ENCODE results near the gene CLDN12.

Gene CLDN12

DNA sequence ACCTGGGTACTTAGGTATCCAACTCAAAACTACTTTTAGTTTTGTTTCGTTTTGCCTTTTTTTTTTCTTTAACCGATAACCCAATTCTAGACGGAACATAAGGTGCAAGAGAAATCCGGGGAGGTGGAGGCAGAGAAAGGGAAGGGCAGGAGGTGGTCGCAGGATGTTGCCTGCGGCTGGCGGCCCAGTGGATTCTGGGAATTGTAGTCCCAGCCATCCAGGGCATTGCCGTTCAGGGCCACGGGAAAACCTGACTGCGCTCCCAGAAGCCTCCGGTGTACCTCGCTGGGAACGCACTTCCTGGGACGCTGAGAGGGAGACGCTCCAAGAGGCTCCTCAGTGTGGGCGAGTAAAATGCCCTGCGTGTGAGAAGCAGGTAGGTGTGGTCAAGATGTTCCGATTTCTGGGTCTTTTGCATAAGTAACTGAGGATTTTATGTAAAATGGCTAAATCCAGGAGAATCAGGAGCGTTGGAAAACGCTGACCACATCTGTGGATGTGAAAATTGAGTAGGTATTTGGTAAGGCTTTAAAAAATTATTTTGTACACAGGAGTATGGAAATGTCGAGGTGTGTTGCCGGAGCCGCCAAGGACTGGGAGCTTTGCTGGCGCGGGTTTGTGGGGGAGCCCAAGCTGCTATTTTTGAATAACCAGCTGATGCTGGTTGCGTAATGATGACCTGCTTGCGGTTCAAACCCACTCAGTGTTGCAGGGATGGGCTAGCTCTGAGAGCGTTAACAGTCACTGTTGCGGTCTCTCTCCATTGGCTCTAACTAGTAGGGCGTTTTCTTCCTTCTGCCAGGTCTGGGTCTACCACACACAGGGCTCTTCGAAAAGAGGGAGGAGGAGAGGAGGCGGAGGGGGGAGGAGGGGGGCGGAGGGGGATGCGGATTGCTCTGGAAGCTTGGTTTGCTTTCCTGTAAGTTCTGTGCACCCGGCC, at the start of gene CLDN12 (continued):
- no peak for TF ChIP-seq ZNF175 (tag by site-specific recombination; IDR thresholded peaks at IDR 0.05)
- TF ChIP-seq, protein P1, sequence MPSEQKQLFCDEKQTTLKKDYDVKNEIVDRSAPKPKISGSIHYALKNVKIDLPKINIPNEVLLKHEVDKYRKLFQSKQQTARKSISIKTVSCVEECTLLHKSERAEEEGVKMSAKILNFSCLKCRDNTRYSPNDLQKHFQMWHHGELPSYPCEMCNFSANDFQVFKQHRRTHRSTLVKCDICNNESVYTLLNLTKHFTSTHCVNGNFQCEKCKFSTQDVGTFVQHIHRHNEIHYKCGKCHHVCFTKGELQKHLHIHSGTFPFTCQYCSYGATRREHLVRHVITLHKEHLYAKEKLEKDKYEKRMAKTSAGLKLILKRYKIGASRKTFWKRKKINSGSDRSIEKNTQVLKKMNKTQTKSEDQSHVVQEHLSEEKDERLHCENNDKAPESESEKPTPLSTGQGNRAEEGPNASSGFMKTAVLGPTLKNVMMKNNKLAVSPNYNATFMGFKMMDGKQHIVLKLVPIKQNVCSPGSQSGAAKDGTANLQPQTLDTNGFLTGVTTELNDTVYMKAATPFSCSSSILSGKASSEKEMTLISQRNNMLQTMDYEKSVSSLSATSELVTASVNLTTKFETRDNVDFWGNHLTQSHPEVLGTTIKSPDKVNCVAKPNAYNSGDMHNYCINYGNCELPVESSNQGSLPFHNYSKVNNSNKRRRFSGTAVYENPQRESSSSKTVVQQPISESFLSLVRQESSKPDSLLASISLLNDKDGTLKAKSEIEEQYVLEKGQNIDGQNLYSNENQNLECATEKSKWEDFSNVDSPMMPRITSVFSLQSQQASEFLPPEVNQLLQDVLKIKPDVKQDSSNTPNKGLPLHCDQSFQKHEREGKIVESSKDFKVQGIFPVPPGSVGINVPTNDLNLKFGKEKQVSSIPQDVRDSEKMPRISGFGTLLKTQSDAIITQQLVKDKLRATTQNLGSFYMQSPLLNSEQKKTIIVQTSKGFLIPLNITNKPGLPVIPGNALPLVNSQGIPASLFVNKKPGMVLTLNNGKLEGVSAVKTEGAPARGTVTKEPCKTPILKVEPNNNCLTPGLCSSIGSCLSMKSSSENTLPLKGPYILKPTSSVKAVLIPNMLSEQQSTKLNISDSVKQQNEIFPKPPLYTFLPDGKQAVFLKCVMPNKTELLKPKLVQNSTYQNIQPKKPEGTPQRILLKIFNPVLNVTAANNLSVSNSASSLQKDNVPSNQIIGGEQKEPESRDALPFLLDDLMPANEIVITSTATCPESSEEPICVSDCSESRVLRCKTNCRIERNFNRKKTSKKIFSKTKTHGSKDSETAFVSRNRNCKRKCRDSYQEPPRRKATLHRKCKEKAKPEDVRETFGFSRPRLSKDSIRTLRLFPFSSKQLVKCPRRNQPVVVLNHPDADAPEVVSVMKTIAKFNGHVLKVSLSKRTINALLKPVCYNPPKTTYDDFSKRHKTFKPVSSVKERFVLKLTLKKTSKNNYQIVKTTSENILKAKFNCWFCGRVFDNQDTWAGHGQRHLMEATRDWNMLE (tag by site-specific recombination; conservative IDR thresholded peaks at IDR 0.05; ENCODE audit: low read depth): peak; percentile 74
- TF ChIP-seq, protein P2, sequence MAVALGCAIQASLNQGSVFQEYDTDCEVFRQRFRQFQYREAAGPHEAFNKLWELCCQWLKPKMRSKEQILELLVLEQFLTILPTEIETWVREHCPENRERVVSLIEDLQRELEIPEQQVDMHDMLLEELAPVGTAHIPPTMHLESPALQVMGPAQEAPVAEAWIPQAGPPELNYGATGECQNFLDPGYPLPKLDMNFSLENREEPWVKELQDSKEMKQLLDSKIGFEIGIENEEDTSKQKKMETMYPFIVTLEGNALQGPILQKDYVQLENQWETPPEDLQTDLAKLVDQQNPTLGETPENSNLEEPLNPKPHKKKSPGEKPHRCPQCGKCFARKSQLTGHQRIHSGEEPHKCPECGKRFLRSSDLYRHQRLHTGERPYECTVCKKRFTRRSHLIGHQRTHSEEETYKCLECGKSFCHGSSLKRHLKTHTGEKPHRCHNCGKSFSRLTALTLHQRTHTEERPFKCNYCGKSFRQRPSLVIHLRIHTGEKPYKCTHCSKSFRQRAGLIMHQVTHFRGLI (tag by site-specific recombination; IDR thresholded peaks at IDR 0.05): peak; percentile 47; the same call in 1 of the 2 replicates
- TF ChIP-seq KLF8 (tag by site-specific recombination; IDR thresholded peaks at IDR 0.05): no peak
- 0 out of 2 replicates have a peak, but pooled peaks have one; percentile 47 for TF ChIP-seq ZNF324 (tag by site-specific recombination; IDR thresholded peaks at IDR 0.05)
- TF ChIP-seq, protein P3, sequence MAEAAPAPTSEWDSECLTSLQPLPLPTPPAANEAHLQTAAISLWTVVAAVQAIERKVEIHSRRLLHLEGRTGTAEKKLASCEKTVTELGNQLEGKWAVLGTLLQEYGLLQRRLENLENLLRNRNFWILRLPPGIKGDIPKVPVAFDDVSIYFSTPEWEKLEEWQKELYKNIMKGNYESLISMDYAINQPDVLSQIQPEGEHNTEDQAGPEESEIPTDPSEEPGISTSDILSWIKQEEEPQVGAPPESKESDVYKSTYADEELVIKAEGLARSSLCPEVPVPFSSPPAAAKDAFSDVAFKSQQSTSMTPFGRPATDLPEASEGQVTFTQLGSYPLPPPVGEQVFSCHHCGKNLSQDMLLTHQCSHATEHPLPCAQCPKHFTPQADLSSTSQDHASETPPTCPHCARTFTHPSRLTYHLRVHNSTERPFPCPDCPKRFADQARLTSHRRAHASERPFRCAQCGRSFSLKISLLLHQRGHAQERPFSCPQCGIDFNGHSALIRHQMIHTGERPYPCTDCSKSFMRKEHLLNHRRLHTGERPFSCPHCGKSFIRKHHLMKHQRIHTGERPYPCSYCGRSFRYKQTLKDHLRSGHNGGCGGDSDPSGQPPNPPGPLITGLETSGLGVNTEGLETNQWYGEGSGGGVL (tag by site-specific recombination; IDR thresholded peaks at IDR 0.05): peak; percentile 60
- peak; percentile 29; the same call in 1 of the 2 replicates for TF ChIP-seq ZBTB20 (tag by site-specific recombination; IDR thresholded peaks at IDR 0.05)
- no peak for TF ChIP-seq ZNF548 (tag by site-specific recombination; IDR thresholded peaks at IDR 0.05)
- peak; percentile 53; the same call in 1 of the 2 replicates for TF ChIP-seq ZNF600 (tag by site-specific recombination; IDR thresholded peaks at IDR 0.05)
- 0 out of 2 replicates have a peak, but pooled peaks have one; percentile 4 for TF ChIP-seq ZNF366 (tag by site-specific recombination; conservative IDR thresholded peaks at IDR 0.05)
- no peak for TF ChIP-seq ZNF677 (tag by site-specific recombination; IDR thresholded peaks at IDR 0.05)
- TF ChIP-seq, protein P4, sequence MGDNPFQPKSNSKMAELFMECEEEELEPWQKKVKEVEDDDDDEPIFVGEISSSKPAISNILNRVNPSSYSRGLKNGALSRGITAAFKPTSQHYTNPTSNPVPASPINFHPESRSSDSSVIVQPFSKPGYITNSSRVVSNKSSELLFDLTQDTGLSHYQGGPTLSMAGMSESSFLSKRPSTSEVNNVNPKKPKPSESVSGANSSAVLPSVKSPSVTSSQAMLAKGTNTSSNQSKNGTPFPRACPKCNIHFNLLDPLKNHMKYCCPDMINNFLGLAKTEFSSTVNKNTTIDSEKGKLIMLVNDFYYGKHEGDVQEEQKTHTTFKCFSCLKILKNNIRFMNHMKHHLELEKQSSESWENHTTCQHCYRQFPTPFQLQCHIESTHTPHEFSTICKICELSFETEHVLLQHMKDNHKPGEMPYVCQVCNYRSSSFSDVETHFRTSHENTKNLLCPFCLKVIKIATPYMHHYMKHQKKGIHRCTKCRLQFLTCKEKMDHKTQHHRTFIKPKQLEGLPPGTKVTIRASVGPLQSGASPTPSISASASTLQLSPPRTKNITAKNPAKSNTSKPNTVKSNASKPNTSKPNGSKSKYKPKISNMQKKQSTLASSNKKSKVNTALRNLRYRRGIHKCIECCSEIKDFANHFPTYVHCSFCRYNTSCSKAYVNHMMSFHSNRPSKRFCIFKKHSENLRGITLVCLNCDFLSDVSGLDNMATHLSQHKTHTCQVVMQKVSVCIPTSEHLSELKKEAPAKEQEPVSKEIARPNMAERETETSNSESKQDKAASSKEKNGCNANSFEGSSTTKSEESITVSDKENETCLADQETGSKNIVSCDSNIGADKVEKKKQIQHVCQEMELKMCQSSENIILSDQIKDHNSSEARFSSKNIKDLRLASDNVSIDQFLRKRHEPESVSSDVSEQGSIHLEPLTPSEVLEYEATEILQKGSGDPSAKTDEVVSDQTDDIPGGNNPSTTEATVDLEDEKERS (tag by site-specific recombination; IDR thresholded peaks at IDR 0.05): no peak
- no peak for TF ChIP-seq ZNF223 (tag by site-specific recombination; IDR thresholded peaks at IDR 0.05)
- no peak for TF ChIP-seq ZNF16 (tag by site-specific recombination; IDR thresholded peaks at IDR 0.05; ENCODE audit: low read depth)
- TF ChIP-seq, protein P5, sequence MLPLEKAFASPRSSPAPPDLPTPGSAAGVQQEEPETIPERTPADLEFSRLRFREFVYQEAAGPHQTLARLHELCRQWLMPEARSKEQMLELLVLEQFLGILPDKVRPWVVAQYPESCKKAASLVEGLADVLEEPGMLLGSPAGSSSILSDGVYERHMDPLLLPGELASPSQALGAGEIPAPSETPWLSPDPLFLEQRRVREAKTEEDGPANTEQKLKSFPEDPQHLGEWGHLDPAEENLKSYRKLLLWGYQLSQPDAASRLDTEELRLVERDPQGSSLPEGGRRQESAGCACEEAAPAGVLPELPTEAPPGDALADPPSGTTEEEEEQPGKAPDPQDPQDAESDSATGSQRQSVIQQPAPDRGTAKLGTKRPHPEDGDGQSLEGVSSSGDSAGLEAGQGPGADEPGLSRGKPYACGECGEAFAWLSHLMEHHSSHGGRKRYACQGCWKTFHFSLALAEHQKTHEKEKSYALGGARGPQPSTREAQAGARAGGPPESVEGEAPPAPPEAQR (tag by site-specific recombination; IDR thresholded peaks at IDR 0.05): no peak
- TF ChIP-seq ZNF416 (tag by site-specific recombination; IDR thresholded peaks at IDR 0.05): no peak
- TF ChIP-seq ZNF157 (tag by site-specific recombination; IDR thresholded peaks at IDR 0.05): no peak
- TF ChIP-seq ZNF335 (tag by site-specific recombination; conservative IDR thresholded peaks at IDR 0.05): peak; percentile 98
- TF ChIP-seq SCRT1 (tag by site-specific recombination; IDR thresholded peaks at IDR 0.05; ENCODE audit: borderline replicate concordance): no peak
- peak; percentile 38; the same call in 1 of the 2 replicates for TF ChIP-seq ZFHX2 (tag by site-specific recombination; conservative IDR thresholded peaks at IDR 0.05)
- no peak for TF ChIP-seq ZNF561 (tag by site-specific recombination; IDR thresholded peaks at IDR 0.05; ENCODE audit: borderline replicate concordance)
- no peak for TF ChIP-seq ZNF10 (tag by site-specific recombination; IDR thresholded peaks at IDR 0.05)
- no peak for TF ChIP-seq ZNF510 (tag by site-specific recombination; IDR thresholded peaks at IDR 0.05; ENCODE audit: insufficient replicate concordance)
- TF ChIP-seq, protein P6, sequence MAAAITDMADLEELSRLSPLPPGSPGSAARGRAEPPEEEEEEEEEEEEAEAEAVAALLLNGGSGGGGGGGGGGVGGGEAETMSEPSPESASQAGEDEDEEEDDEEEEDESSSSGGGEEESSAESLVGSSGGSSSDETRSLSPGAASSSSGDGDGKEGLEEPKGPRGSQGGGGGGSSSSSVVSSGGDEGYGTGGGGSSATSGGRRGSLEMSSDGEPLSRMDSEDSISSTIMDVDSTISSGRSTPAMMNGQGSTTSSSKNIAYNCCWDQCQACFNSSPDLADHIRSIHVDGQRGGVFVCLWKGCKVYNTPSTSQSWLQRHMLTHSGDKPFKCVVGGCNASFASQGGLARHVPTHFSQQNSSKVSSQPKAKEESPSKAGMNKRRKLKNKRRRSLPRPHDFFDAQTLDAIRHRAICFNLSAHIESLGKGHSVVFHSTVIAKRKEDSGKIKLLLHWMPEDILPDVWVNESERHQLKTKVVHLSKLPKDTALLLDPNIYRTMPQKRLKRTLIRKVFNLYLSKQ (tag by site-specific recombination; IDR thresholded peaks at IDR 0.05; ENCODE audit: borderline replicate concordance): no peak

All from HEK293 (cell line).